IPS-15b (cell line): ENCODE measurements around the gene LGR4.

Source experiments
- H3K27me3 ChIP-seq: one replicate; pipeline ENCODE4 v1.6.1; 2013; ENCODE audit warnings: low read length; ENCODE audit not compliant: control insufficient read depth, insufficient read depth
- H3K36me3 ChIP-seq: one replicate; pipeline ENCODE4 v1.6.1; 2013; ENCODE audit warnings: low read length; ENCODE audit not compliant: control insufficient read depth, insufficient read depth
- H3K4me1 ChIP-seq: one replicate; pipeline ENCODE4 v1.6.1; 2013; ENCODE audit warnings: mild to moderate bottlenecking, low read length; ENCODE audit not compliant: control insufficient read depth, insufficient read depth
- H3K4me3 ChIP-seq: one replicate; pipeline ENCODE4 v1.5.1; 2013; ENCODE audit warnings: low read depth, low read length
- H3K9ac ChIP-seq: one replicate; pipeline ENCODE4 v1.6.1; 2013; ENCODE audit warnings: low read depth, mild to moderate bottlenecking, low read length
- H3K9me3 ChIP-seq: one replicate; pipeline ENCODE4 v1.6.1; 2013; ENCODE audit warnings: mild to moderate bottlenecking, low read length; ENCODE audit not compliant: control insufficient read depth, insufficient read depth

LGR4 gene

GRCh38 chr11:27482793-27483192 is 10.2 kb upstream of the LGR4 start:
- Histone ChIP-seq H3K4me1 (no peaks in the 10 kb centered on the region), H3K9me3 (no peaks in the 10 kb centered on the region), H3K9ac (no peak overlapping the region), H3K4me3 (no peak overlapping the region), H3K27me3 (no peaks in the 10 kb centered on the region), H3K36me3 (no peaks in the 10 kb centered on the region)

- Histone ChIP-seq H3K9me3 (no peaks in the 10 kb centered on the region), H3K27me3 (no peaks in the 10 kb centered on the region), H3K4me3 (no peak overlapping the region), H3K36me3 (no peaks in the 10 kb centered on the region), H3K9ac (no peak overlapping the region), H3K4me1 (no peaks in the 10 kb centered on the region)
Measured at GRCh38 chr11:27481992-27482391, 9.4 kb upstream of the LGR4 start.

DNA sequence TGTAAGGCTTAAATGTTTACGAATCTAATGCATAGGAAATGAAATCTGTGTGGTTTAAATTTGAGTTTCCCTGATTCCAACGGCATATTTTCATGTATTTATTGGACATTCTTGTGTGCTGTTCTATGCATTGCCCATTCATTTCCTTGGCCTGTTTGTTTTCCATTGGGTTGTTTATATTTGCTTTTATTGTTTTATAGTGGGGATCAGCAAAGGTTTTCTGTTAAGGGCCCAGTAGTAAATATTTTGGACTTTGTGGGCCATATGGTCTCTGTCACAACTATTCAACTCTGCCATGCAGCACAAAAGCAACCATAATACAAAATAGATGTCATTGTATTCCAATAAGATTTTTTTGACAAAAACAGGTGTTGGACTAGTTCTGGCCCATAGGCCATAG is 5.2 kb upstream of the LGR4 start:
- no peak overlapping the region for H3K4me3 ChIP-seq
- no peak overlapping the region for H3K9ac ChIP-seq

DNA sequence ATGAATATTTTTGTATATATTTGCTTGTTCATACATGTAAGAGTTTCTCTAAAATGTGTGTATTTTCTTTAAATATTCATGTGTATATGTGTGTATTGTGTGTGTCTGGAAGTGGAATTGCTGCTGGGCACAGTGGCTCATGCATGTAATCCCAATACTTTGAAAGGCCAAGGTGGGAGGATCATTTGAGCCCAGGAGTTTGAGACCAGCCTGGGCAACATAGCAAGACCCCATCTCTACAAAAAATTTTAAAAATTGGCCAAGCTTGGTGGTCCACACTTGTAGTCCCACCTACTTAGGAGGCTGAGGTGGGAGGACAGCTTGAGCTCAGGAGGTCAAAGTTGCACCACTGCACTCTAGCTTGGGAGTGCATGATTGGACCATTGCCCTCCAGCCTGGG is 4.7 kb upstream of the LGR4 start:
- H3K27me3 ChIP-seq = no peaks in the 10 kb centered on the region

More for the DNA sequence above, 5.2 kb upstream of the LGR4 start:
- no peaks in the 10 kb centered on the region for H3K4me1 ChIP-seq
- no peaks in the 10 kb centered on the region for H3K36me3 ChIP-seq
- H3K9me3 ChIP-seq = no peaks in the 10 kb centered on the region
- no peaks in the 10 kb centered on the region for H3K27me3 ChIP-seq

GRCh38 chr11:27475622-27476021 is 3.0 kb upstream of the LGR4 start:
- Histone ChIP-seq H3K27me3 (no peaks in the 10 kb centered on the region), H3K4me1 (no peaks in the 10 kb centered on the region), H3K4me3 (no peak overlapping the region), H3K36me3 (no peaks in the 10 kb centered on the region), H3K9me3 (no peaks in the 10 kb centered on the region), H3K9ac (no peak overlapping the region)

More for the DNA sequence above, 4.7 kb upstream of the LGR4 start:
- no peak overlapping the region for H3K4me3 ChIP-seq
- H3K4me1 ChIP-seq = no peaks in the 10 kb centered on the region
- H3K36me3 ChIP-seq = no peaks in the 10 kb centered on the region
- no peak overlapping the region for H3K9ac ChIP-seq
- no peaks in the 10 kb centered on the region for H3K9me3 ChIP-seq

GRCh38 chr11:27473017-27473406 is 422 bp upstream of the LGR4 start:
- Histone ChIP-seq H3K36me3 (no peaks in the 10 kb centered on the region), H3K9ac (peak overlapping the region; percentile 12), H3K27me3 (no peaks in the 10 kb centered on the region), H3K9me3 (no peaks in the 10 kb centered on the region), H3K4me1 (peaks cover 3% of the 10 kb centered on the region), H3K4me3 (peak overlapping the region; percentile 36)

DNA sequence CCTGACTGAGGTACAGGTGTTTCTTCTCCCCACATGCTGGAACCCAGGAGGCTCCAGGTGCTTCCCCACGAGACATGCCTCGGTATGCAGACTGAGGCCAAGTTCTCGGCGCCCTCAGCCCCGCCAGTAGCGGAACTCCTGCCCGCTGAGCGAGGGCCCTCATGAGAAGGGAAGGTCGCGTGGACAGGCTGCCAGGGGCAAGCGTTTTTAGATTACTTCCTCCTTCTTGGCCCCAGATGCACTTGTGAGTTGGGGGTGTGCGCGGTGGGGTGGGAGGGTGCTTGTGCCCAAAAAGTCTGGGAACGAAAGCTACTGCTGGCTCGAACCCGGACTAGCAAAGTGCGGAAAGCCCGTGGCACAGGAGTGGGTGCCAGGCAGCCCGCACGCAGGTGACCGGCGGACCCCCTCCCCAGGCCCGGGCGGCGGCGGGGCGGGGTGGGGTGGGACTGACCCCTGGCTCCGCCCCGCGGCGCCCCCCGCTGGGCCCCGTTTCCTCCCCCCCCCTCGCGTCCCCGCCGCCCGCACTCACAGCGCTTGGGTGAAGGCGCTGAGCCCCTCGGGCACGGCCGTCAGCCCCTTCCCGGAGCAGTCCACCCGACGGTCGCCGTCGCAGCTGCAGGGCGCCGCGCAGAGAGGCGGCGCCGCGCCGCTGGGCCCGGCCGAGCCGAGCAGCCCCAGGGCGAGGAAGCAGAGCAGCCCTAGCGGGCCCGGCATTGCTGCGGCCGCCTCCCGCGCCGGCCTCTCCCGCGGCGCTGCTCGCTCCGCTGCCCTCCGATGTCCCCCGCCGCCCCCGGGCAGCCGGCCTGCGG is 797 bp downstream of the LGR4 start:
- Histone ChIP-seq H3K27me3 (no peaks in the 10 kb centered on the region), H3K9me3 (no peaks in the 10 kb centered on the region), H3K4me1 (peaks cover 3% of the 10 kb centered on the region), H3K9ac (peak overlapping the region; percentile 80), H3K4me3 (peak overlapping the region; percentile 94), H3K36me3 (no peaks in the 10 kb centered on the region)

DNA sequence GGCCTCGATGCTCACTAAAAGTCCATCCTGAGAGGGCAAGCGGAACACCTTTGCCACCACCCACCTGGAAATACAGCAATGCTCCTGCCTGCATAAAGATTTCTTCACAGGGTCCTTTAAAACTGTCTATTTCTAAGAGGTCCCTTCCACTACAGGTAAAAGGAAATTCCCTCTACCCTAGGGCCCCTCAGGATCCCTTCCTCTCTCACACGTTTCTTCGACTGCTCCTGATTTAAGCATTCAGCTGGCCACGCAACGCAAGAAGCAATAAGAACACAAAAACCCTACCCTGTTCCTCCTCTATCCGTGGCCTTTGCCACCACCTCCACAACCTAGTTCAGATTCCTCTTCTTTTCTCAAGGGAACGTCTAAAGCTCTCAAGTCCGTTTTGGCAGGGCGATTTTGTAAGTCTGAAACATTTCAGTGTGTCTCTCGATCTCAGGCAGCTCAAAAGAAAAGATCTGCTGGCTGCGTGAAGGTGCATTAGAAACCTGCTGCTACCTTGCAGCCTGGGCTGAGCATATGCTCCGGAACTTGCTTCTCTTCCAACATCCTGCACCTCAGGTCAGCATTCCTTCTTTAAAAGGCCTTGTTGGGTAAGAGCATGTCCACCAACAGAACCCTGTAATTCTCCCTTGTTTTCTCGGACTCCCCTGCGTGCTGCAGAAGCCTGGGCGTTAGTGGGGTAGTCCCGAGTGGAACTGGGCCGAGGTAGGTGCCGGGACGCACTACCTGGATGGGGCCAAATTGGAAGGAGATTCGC is 1.6 kb downstream of the LGR4 start:
- Histone ChIP-seq H3K36me3 (no peaks in the 10 kb centered on the region), H3K9ac (peak overlapping the region; percentile 80), H3K4me1 (peaks cover 6% of the 10 kb centered on the region), H3K27me3 (no peaks in the 10 kb centered on the region), H3K9me3 (no peaks in the 10 kb centered on the region), H3K4me3 (peak overlapping the region; percentile 94)

DNA sequence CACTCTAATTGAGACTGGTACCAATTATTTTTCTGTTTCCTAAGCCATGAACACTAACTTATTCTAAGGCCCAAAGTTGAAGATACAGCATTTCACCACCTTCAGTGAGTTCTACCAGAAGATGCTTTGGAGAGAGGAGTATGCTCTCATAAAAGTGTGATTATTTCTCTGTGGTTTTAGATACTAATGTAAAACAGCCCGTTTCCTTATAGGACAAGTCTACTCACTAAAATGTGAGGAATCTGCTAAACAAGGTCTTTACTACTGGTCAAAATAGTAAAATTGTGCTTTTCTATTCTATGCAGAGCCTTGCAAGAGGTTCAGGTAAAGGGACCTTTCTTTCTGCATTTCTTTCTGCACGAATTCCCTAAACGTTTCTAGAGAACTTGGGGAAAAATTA is 2.4 kb downstream of the LGR4 start:
- no peaks in the 10 kb centered on the region for H3K27me3 ChIP-seq
- peak overlapping the region; percentile 0 for H3K9ac ChIP-seq
- H3K9me3 ChIP-seq = no peaks in the 10 kb centered on the region
- peak overlapping the region; percentile 94 for H3K4me3 ChIP-seq
- H3K4me1 ChIP-seq = peaks cover 14% of the 10 kb centered on the region
- H3K36me3 ChIP-seq = no peaks in the 10 kb centered on the region

- no peaks in the 10 kb centered on the region for H3K9me3 ChIP-seq
- no peaks in the 10 kb centered on the region for H3K36me3 ChIP-seq
- H3K4me1 ChIP-seq = peaks cover 21% of the 10 kb centered on the region
- peak overlapping the region; percentile 94 for H3K4me3 ChIP-seq
- no peaks in the 10 kb centered on the region for H3K27me3 ChIP-seq
- no peak overlapping the region for H3K9ac ChIP-seq
Measured at GRCh38 chr11:27468995-27469695, 3.4 kb downstream of the LGR4 start.

- no peaks in the 10 kb centered on the region for H3K27me3 ChIP-seq
- no peaks in the 10 kb centered on the region for H3K36me3 ChIP-seq
- no peak overlapping the region for H3K9ac ChIP-seq
- H3K4me3 ChIP-seq = peak overlapping the region; percentile 94
- H3K4me1 ChIP-seq = peaks cover 21% of the 10 kb centered on the region
- H3K9me3 ChIP-seq = no peaks in the 10 kb centered on the region
Measured at GRCh38 chr11:27468209-27468994, 4.2 kb downstream of the LGR4 start.
